HG02840 (cell line): ENCODE results near the gene YDJC.
"Not testable (repeated sequence)": the region's sequence is repeated elsewhere in the genome, so short reads cannot be mapped to it uniquely, and the experiment has no call there.

Experiments
- ATAC-seq: cut with Tn5 transposase; IDR thresholded peaks from one replicate; pipeline ENCODE4 v1.9.1; 2021; ENCODE audit warnings: mild to moderate bottlenecking, moderate library complexity, moderate number of reproducible peaks; ENCODE audit not compliant: unreplicated experiment, low FRiP score

YDJC gene

GRCh38 chr22:21629255-21630149 is at the start of gene YDJC:
Gene YDJC, minus strand, starts transcription at chr22:21630022. Its CDS starts 8 bp downstream, at chr22:21630014.
- ATAC-seq: peak; percentile 71

- ATAC-seq: no peak
These were observed 49.6 kb upstream of the YDJC start for GRCh38 chr22:21679383-21679782.

- ATAC-seq: not testable (repeated sequence)
These were observed 49.0 kb upstream of the YDJC start for GRCh38 chr22:21678842-21679241.

- ATAC-seq: no peak
These were observed 48.0 kb upstream of the YDJC start for GRCh38 chr22:21677606-21678443.

GRCh38 chr22:21674638-21675245 is 44.9 kb upstream of the YDJC start:
- no peak for ATAC-seq

GRCh38 chr22:21673534-21674321 is 43.9 kb upstream of the YDJC start:
- no peak for ATAC-seq

- no peak for ATAC-seq
These were observed 42.3 kb upstream of the YDJC start for GRCh38 chr22:21672107-21672629.

- no peak for ATAC-seq
These were observed 39.2 kb upstream of the YDJC start for GRCh38 chr22:21669026-21669425.

- ATAC-seq: no peak
These were observed 37.0 kb upstream of the YDJC start for GRCh38 chr22:21666786-21667185.

GRCh38 chr22:21665047-21665851 is 35.4 kb upstream of the YDJC start:
- no peak for ATAC-seq

- ATAC-seq: no peak
These were observed 33.9 kb upstream of the YDJC start for GRCh38 chr22:21663738-21664137.

GRCh38 chr22:21661991-21662390 is 32.2 kb upstream of the YDJC start:
- no peak for ATAC-seq

GRCh38 chr22:21660904-21661303 is 31.1 kb upstream of the YDJC start:
- no peak for ATAC-seq

GRCh38 chr22:21659864-21660525 is 30.2 kb upstream of the YDJC start:
- no peak for ATAC-seq

GRCh38 chr22:21657360-21658032 is 27.7 kb upstream of the YDJC start:
- ATAC-seq: peak; percentile 67

- no peak for ATAC-seq
These were observed 27.2 kb upstream of the YDJC start for GRCh38 chr22:21657020-21657359.

GRCh38 chr22:21652547-21653545 is 23.0 kb upstream of the YDJC start:
- ATAC-seq: no peak
